ENCODE data around the gene FREM3. TPM values are rescaled to one million over a fixed set of nuclear protein-coding genes. Genes with fewer than 3 reads are reported as not detected.
A peak's percentile ranks its signal among the peaks of the same experiment; 100 is the strongest.

Gene FREM3
- total and polyA plus RNA-seq, 12 donors: 0.01 to 0.25 (median 0.05) TPM; not detected in 6

DNA sequence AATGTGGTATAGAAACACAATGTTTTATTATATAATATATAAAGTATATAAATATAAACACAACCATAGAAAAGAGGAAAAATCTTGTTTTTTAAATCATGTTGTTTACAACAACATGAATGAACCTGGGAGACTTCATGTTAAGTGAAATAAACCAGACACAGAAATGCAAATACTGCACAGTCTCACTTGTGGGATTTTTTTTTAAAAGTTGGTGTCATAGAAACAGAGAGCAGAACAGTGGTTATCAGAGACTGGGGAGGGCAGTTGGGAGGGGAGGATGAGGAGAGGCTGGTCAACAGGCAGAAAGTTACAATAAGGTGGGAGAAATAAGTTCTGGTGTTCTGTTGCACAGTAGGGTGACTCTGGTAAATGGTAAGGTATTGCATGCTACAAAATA is 57.1 kb downstream of the FREM3 start:
- intact Hi-C loops (cut with DNase I): no loop called here
- no peak for ATAC-seq
- H3K9me3 ChIP-seq: peaks cover 0 to 20% (median 0%) of the 10 kb centered on the region in 11 donors
- no peak for DNase-seq
- H3K27me3 ChIP-seq: no peaks in the 10 kb centered on the region
- peaks cover 0 to 16% (median 10%) of the 10 kb centered on the region in 9 donors for H3K4me1 ChIP-seq
- no peak overlapping the region for H3K4me3 ChIP-seq
- H3K36me3 ChIP-seq: no peaks in the 10 kb centered on the region
- H3K27ac ChIP-seq: no peak overlapping the region
- TF ChIP-seq CTCF (IDR thresholded peaks at IDR 0.05): no peak

GRCh38 chr4:143642611-143643010 is 57.9 kb downstream of the FREM3 start:
- no peak for ATAC-seq
- H3K4me1 ChIP-seq: peaks cover 0 to 16% (median 10%) of the 10 kb centered on the region in 9 donors
- H3K4me3 ChIP-seq: no peak overlapping the region
- H3K36me3 ChIP-seq: no peaks in the 10 kb centered on the region
- H3K9me3 ChIP-seq: peaks cover 0 to 13% (median 0%) of the 10 kb centered on the region in 11 donors
- H3K27ac ChIP-seq: no peak overlapping the region
- H3K27me3 ChIP-seq: no peaks in the 10 kb centered on the region
- no peak for DNase-seq
- intact Hi-C loops (cut with DNase I): no loop called here
- TF ChIP-seq CTCF (IDR thresholded peaks at IDR 0.05): no peak
- 77 to 83% methylated on average over 1 of the region's 1 CpG for WGBS, 2 donors

DNA sequence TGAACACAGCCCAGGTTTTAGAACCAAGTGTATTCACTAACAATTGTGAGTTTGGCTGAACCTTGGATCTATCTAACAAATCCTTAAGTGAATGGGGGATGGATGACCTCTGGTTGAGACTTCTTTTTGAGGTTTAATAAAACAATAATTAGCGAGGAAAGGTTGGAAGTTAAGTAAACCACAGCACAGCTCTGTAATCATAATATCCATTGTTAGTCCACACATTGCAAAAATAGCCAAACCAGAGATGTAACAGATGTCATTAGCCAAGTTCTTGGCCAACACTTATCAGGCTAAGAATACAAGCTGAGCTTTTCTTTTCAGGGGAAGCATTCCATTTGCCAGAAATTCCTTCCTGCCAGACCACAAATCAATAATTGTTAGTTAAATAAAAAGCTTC is 59.1 kb downstream of the FREM3 start:
- DNase-seq: no peak
- WGBS, 2 donors: 30 to 41% methylated on average over 1 of the region's 1 CpG
- H3K4me1 ChIP-seq: peaks cover 0 to 16% (median 10%) of the 10 kb centered on the region in 9 donors
- no peak overlapping the region for H3K27ac ChIP-seq
- intact Hi-C loops (cut with DNase I): no loop called here
- H3K27me3 ChIP-seq: no peaks in the 10 kb centered on the region
- no peaks in the 10 kb centered on the region for H3K36me3 ChIP-seq
- ATAC-seq: peak in 2 of 8 donors; percentile 61 to 76
- no peak overlapping the region for H3K4me3 ChIP-seq
- no peak for TF ChIP-seq CTCF (IDR thresholded peaks at IDR 0.05)
- H3K9me3 ChIP-seq: peaks cover 0 to 9% (median 0%) of the 10 kb centered on the region in 11 donors

GRCh38 chr4:143634763-143635162 is 65.7 kb downstream of the FREM3 start:
- Histone ChIP-seq H3K4me1 (no peaks in the 10 kb centered on the region), H3K36me3 (no peaks in the 10 kb centered on the region), H3K27ac (no peak overlapping the region), H3K9me3 (no peaks in the 10 kb centered on the region), H3K4me3 (no peak overlapping the region), H3K27me3 (no peaks in the 10 kb centered on the region)
- ATAC-seq (peak in 1 of 8 donors; percentile 44), DNase-seq (no peak)
- TF ChIP-seq CTCF (IDR thresholded peaks at IDR 0.05): no peak
- intact Hi-C loops (cut with DNase I): no loop called here

- intact Hi-C loops (cut with DNase I): no loop called here
- H3K4me1 ChIP-seq: no peaks in the 10 kb centered on the region
- H3K4me3 ChIP-seq: no peak overlapping the region
- ATAC-seq: no peak
- no peaks in the 10 kb centered on the region for H3K36me3 ChIP-seq
- no peak for TF ChIP-seq CTCF (IDR thresholded peaks at IDR 0.05)
- no peaks in the 10 kb centered on the region for H3K9me3 ChIP-seq
- DNase-seq: no peak
- no peak overlapping the region for H3K27ac ChIP-seq
- H3K27me3 ChIP-seq: no peaks in the 10 kb centered on the region
Observed at GRCh38 chr4:143633833-143634232, 66.6 kb downstream of the FREM3 start.

Data from heart right ventricle (tissue), 16 donors.